ENCODE measurements around the gene ANKRD40.

The ANKRD40 gene

DNA sequence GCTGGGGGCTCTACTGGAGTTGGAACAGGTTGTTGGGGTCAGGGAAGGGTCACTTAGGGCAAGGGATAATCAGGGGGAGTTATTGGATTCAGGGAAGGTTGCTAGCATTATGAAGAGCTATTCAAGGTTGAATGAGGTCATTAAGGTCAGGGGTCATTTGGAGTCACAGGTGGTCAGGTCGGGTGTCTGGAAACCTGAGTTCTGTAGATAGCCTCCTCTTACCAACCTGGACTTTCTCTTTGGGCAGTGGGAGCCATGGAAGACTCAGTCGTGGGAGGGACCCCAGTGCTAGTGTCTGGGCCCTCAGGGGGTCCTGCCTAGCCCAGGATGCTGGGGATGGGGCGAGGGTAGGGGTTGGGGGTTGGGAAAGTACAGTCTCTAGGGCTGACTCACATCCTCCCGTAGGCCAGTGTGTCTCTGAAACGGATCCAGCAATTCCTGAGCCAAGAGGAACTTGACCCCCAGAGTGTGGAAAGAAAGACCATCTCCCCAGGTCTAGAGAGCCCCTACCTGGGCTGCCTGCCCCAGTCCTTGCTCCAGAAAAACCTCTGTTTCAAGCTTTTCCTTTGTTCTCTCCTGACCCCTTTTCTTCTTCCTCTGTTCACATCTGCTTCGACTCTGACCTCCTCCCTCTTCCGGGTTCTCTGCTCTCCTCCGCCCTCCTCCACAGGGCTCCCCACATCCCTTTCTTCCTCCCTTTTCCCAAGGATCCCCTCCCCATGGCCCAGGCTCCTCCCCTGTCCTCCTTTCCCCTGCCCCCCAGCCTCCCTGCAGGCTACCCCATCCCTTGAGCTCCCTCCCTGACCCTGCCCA, 39.5 kb downstream of the ANKRD40 start:
- no peak for DNase-seq

DNA sequence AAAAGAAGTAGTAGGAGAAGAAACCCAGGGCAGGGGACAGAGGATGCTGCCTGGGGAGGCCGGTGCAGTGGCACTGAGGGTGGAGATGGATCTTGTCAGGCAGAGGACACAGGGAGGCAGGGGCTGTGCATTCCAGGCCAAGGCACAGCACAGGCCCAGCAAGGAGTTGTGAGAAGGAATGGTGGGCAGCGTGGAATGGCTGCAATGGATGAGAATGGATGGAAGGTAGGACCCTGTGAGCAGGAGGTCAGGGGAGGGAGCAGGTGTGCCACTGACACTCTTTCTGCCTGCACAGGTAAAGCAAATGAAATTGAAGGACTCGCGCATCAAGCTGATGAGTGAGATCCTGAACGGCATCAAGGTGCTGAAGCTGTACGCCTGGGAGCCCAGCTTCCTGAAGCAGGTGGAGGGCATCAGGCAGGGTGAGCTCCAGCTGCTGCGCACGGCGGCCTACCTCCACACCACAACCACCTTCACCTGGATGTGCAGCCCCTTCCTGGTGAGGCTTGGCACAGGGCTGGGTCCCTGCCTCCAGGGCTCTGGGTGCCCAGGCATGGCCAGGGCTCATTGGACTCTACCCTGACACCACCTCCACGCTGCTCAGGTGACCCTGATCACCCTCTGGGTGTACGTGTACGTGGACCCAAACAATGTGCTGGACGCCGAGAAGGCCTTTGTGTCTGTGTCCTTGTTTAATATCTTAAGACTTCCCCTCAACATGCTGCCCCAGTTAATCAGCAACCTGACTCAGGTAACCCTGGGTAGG, 40.3 kb downstream of the ANKRD40 start:
- no peak for DNase-seq

DNA sequence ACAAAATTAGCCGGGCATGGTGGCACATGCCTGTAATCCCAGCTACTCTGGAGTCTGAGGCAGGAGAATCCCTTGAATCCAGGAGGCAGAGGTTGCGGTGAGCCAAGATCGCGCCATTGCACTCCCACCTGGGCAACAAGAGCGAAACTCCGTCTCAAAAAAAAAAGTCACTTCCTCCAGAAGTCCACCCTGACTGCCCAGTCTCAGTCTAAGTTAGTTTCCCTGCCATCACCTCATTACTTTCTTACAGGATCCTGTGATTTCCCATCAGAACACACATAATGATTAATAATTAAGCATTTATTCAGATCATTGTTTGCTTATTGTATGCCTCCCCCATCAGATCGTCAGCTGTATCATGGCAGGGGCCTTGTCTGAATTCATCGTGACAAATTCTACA, 41.4 kb downstream of the ANKRD40 start:
- DNase-seq = no peak

DNA sequence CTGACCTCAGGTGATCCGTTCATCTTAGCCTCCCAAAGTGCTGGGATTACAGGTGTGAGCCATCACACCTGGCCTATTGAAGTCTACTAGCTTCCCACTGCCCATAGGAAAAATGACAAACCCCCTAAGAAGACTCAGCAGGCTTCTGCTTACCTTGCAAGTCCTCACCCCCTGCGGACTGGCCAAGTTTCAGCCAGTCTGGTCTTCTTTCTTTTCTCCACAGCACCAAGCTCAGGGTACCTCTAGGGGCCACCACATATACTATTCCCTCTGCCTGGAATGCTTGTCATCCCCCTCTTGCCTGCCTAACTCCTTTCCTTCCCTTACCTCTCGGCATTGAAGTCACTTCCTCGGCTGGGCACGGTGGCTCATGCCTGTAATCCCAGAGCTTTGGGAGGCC, 41.9 kb downstream of the ANKRD40 start:
- no peak for DNase-seq

DNA sequence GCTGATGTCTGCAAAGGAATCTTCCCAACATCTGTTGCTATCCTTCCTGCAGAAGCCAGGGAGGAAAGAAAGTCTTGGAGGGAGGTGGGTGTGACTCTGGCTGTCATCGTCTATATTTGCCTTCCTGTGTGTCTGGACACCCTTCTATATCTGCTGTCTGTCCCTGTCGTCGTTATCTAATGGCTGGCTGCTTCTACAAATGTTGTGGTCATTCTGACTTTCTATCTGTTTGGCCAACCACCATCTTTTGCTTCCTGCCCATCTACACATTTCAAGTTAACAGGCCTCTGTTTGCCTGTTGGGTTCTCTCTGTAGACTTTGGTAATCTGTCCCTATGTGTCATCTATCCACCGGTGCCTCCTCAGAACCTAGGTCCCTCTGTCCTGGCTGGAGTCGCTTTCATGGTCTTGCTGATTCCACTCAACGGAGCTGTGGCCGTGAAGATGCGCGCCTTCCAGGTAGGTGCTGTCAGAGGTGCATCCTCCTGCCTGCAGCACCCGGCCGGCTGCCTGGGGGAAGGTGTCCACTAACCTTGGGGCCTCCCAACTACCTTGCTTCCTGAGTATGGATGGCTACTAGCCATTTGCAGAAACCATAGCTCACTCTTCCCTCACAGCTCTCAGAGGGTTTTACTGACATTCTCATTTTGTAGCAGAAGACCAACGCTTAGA, 42.8 kb downstream of the ANKRD40 start:
- DNase-seq = no peak

DNA sequence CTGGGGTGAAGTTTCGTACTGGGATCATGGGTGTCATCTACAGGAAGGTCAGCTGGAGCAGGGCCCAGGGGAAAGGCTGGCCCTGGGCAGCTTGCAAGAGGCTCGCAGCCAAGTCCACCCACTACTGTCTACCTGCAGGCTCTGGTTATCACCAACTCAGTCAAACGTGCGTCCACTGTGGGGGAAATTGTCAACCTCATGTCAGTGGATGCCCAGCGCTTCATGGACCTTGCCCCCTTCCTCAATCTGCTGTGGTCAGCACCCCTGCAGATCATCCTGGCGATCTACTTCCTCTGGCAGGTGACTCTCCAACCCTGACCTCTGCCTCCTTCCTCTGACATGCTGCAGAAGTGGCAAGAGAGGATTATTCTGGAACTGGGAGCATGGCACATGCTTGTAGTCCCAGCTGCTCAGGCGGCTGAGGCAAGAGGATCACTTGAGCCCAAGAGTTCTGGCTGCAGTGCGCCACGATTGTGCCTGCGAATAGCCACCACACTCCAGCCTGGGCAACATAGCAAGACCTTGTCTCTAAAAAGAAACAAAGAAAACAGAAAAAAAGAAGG, 43.8 kb downstream of the ANKRD40 start:
- no peak for DNase-seq

DNA sequence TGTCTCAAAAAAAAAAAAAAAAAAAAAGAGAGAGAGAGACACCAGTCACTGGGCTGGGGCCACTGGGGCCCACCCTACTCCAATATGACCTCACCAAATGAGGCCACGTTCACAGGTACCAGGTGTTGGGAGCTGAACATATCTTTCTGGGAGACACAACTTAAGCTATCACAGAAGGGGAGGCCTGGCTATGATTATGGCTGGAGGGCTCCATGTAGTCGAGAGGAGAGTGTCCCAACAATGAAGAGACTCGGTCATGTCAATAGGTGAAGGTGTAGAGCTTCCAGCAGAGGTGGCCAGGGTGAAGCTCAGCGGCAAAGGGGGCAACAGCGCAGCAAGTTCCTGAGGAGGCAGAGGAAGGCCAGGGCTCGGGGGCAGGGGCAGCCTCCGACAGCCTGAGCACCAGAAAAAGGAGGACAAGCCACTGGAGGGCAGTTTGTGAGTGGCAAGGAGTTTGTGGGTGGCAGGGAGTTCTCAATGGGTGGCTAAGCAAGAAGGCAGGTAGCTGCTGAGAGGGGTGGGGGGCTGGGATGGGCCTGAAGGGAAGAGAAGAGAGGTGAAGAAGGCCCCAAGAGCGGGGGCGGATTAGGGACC, 45.0 kb downstream of the ANKRD40 start:
- DNase-seq = no peak

DNA sequence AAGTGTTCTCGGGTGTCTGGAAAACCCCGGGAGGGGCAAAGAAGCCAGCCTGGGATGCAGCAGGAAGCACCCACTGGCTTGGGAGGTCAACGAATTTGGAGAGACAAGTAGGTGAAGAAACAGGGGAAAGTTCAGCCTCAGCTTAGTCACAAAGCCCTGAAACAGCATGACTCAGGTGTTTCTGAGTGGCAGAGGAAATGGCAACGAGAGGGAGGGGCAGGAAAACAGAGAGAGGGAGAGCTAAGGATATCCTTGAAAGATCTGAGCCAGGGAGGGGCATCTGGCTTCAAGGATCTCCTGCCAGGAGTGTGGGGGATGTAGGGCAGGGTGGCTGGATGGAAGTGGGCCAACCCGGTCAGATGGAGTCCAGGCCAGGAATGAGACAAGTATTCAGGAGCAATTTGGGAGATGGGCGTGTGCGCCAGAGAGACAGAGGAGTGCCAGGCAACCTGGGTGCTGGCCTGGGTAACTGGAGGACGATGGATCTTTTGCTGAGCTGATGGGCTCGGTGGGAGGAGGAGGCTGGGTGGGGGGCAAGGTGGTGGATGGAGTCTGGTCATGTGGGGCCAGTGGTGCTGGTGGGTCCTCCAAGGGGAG, 45.8 kb downstream of the ANKRD40 start:
- DNase-seq = no peak

DNA sequence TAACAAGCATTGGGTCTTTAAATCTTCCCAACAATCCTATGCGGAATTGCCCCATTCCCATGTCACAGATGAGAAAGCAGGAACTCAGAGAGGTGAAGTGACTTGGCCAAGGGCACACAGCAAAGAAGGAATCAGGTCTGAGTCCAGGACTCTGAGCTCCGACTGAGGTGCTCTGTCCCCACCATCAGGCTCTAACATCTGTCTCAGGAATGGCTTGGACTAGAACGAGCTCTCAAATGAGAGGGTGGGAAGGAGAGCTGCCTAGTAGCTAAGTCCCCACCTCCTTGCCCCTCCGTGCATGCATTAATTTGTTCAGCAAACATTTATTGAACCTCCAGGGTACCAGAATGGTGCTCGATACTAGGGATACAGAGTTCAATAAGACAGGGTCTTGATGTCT, 46.4 kb downstream of the ANKRD40 start:
- no peak for DNase-seq

DNA sequence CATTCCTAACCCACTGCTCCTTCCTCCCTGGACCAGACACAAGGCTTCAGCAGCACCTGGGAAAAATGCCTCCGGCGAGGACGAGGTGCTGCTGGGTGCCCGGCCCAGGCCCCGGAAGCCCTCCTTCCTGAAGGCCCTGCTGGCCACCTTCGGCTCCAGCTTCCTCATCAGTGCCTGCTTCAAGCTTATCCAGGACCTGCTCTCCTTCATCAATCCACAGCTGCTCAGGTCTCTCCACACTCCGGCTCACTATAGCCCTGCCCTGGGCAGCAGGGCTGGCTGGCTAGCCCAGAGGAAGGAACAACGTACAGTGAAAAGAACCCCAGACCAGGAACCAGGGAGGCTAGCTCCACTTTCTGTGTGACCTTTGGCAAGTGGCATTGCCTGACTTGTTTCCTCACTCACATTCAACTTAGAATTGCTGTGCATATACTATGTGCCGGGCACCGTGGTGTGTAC, 46.8 kb downstream of the ANKRD40 start:
- no peak for DNase-seq

DNA sequence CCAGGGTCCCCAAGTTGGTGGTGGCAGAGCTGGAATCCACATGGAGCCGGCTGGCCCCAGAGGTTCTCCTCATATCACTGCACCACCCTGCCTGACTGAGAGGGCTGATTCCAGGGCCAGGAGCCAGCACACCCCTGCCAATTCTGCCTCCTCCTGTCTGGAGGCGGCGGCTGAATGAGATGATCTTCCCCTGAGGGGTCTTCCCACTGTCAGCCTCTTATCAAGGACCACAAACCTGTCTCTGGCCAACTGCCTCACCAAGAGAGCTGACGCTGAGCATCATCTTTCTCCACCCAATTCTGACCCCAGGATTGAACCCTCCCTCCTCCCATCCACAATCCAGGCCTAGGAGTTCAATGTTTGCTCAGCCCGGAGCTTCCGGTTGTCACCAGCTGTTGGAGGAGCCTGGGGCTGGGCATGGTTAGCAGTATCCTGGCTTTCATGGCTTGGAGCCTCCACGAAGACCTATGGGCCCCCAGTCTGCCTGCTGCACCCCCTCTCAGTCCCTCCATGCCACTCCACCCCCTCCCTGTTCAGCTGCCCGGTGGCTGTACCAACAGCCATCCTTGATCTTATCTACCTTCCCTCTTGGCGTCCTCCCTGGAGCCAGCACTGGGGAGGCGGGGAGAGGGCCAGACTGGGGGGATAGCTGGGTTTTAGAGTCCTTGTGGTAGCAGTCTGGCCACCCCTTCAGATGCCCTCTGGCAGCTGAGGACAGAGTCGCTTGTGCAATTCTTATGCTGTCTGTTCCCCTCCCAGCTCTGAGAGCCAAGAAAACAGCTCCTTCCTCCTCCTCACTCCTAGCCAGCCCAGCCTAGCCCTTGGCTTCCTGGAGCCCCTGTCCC, 47.5 kb downstream of the ANKRD40 start:
- no peak for DNase-seq

DNA sequence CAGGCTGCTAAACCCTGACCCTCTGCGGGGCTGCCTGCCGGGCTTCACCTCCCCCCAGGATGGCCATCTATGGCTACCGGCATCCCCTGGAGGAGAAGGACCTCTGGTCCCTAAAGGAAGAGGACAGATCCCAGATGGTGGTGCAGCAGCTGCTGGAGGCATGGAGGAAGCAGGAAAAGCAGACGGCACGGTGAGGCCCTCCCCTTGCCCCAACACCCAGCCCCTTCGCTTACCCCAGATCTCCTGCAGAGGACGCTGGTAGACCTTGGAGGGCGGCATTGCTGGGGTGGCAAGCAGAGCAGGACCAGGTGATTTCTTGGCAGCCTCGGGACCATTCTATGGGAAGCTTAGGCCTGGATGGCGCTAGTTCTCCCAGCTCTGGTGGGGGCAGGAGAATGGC, 48.5 kb downstream of the ANKRD40 start:
- DNase-seq = no peak

DNA sequence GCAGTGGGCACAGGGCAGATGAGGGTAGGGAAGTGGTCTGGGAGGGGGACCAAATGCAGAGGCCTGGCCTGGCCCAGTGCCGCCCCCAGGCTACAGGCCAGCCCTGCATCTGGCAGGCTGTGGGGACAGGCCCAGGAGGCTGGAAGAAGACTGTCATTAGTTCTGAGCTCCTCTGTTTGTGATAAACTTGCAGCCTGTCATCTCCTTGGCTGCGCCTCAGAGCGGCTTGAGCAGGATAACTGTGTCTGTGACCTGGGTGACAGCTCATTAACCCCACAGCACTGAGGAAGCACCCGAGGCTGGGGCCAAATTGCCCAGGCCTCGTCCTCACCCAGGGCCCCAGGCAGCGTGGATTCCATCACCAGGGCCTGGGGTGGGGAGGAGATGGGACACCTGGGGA, 49.1 kb downstream of the ANKRD40 start:
- DNase-seq = no peak

DNA sequence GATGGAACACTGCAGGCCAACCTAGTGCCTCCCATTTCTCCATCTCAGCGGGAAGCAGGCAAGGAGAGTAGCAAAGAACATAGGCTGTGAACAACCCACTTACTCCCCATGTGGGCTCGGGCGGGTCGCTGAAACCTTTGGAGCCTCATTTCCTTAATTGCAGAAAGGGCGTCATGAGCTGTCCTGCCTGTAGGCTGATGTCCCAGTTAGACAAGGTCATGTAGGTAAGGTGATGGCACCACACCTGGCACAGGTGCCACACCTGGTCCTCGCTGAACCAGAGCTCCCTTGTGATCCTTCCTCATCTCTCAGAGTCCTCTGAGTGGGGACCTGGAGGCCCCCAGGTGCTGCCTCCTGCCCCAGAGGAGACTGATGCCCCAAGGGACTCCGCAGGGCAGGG, 50.1 kb downstream of the ANKRD40 start:
- DNase-seq = no peak

DNA sequence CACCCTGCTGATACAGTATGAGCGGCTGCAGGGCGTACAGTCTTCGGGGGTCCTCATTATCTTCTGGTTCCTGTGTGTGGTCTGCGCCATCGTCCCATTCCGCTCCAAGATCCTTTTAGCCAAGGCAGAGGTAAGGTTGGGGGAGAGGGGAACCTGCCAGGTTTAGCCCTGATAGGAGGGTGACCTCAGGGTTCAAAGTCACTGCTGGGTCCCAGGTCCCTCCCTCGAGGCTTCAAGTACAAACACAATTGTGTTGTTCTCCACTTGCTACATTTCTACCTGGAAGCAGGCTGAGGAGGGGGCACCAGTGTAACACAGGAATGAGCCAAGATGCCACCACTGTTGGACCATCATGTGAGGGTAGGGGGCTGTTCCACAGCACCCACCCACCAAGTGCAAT, 50.7 kb downstream of the ANKRD40 start:
- no peak for DNase-seq

DNA sequence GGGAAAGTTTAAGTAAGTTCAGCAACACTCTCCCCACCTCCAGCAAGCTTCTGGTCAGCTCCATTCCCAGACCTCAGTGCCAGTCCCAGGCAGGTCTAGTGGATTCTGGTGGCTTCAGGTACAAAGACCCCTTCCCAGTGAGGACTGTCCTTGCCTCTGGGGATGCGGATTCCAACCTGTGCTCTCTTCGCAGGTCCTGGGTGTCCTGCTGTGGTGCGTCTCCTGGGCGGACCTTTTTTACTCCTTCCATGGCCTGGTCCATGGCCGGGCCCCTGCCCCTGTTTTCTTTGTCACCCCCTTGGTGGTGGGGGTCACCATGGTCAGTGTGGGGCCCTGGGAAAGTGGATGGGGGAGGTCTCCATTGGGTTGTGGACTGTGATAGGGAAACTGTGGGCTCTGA, 51.2 kb downstream of the ANKRD40 start:
- DNase-seq = no peak

DNA sequence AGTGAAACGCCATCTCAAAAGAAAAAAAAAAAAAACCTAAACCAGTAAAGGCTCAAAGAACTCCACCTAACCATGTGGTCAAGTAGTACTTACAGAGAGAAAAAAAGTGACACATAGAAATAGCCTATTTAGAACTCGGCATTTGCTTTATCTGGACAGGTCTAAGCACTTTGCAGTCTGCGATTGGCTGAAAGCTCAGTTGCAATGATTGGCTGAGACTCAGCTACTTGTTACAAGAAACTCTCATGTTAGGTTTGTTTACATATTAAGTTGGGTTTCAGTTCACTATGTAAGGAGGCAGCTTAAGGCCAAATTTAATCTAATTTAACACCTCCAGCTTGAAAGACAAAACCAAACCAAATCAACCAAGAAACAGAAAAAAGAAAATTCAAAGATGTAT, 54.0 kb downstream of the ANKRD40 start:
- no peak for DNase-seq

DNA sequence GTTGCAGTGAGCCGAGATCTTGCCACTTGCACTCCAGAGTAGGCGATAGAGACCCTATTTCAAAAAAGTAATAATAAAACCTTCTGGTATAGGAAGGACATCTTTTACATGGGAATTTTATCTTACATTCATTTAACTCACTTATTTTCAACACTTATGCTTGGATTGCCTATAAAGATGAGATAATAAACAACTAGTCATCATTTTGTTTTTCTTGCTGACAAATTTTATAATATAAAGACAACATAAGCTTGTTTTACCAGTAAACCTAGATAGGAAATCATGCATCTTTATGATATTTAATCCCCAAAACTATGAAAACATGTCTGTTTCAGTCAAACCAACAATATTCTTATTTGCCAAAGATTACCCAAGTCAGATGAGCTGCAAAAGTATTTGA, 56.1 kb downstream of the ANKRD40 start:
- no peak for DNase-seq

DNA sequence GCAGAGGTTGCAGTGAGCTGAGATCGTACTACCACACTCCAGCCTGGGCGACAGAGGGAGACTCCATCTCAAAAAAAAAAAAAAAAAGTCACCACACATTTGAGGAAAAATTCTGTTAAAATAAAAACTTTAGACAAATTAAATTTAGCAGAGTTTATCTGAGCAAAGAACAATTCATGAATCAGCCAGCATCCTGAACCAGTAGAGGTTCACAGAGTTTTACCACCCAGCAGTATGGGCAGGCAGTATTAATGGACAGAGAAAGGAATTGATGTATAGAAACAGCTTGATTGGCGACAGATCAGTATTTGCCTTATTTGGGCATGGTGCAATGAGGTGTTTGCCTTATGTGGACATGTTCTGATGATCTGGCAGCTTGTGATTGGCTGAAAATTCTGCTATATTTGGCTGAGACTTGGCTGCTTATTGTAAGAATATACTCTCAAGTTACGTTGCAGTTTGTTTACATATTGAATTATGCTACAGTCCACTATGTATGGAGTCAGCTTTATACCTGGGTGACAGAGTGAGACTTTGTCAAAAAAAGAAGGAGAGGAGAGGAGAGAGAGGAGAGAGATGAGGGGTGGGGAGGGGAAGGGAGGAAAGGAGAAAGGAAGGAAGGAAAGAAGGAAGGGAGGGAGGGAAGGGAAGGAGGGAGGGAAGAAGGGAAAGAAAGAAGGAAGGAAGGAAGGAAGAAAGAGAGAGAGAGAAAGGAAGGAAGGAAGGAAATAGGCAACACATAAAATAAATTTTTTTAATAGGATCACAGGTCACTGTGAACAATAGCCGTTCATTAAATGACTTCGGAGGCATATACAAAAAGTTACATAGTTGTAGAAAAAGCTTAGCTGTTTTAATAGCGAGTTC, 58.4 kb downstream of the ANKRD40 start:
- DNase-seq = no peak

DNA sequence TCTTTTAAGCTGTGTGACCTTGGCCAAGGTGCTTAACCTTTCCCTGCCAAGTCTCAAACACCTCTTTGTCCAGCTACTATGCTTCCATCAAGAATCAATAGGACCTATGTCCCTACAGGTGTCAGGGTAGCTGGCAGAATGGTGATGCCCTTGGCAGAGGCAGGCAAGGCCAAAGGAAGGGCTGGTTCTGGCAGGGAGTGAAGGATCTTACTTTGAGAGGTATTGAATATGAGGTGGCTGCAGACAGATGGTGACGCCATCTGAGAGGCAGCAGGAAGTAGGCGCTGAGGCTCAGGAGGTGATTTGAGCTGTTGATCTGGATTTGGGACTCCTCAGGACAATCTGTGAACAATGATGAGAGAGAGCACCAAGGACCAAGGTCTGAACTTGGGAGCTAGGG, 60.5 kb downstream of the ANKRD40 start:
- no peak for DNase-seq
